Stimulated activated CD8-positive, alpha-beta memory T cell treated with anti-CD3 and anti-CD28 coated beads, Interleukin-7, amount 100 ng/mL, for 1 hour (primary cell): ENCODE results near the gene ZNF823.
"Not testable (repeated sequence)": the region's sequence is repeated elsewhere in the genome, so short reads cannot be mapped to it uniquely, and the experiment has no call there.

Experiments used
- DNase-seq, 2 donors: peaks; one replicate each; pipeline ENCODE4 v3.0.0-alpha.2; 2020; ENCODE audit warnings: low read depth in 2 of 2

ZNF823 gene

GRCh38 chr19:11680689-11681302 lies 58.0 kb downstream of the ZNF823 start:
- DNase-seq: no peak

- no peak for DNase-seq
These were observed 60.2 kb downstream of the ZNF823 start for GRCh38 chr19:11678504-11678903.

- DNase-seq: not testable (repeated sequence)
These were observed 61.8 kb downstream of the ZNF823 start for GRCh38 chr19:11676661-11677600.

- DNase-seq: no peak
These were observed 63.2 kb downstream of the ZNF823 start for GRCh38 chr19:11675569-11675968.

- no peak for DNase-seq
These were observed 64.7 kb downstream of the ZNF823 start for GRCh38 chr19:11674067-11674492.

- no peak for DNase-seq
These were observed 65.1 kb downstream of the ZNF823 start for GRCh38 chr19:11673608-11674041.
